ENCODE measurements around the gene GSTM4. TPM values are rescaled to one million over a fixed set of nuclear protein-coding genes. Genes with fewer than 3 reads are reported as not detected.

GSTM4 gene
- total and polyA plus RNA-seq, 2 of the 8 experiments (the other 6 are each of a cell fraction or from before 2014, with no cell fraction given) = 11.3 to 31.4 TPM

GRCh38 chr1:109641078-109641740, 14.7 kb upstream of the GSTM4 start (continued):
- no peak for TF ChIP-seq SP2 (IDR thresholded peaks at IDR 0.05; ENCODE audit: low read length)
